Subcutaneous adipose tissue (tissue), 4 donors: ENCODE data around the gene GFRA1. TPM values are rescaled to one million over a fixed set of nuclear protein-coding genes. Genes with fewer than 3 reads are reported as not detected.

ENCODE experiments used
- CTCF ChIP-seq: fragments of 450-650 bp; IDR thresholded peaks from one replicate; pipeline ENCODE4 v1.5.1; 2016; ENCODE audit warnings: low read depth, mild to moderate bottlenecking, control low read depth, antibody characterized with exemption, moderate library complexity
- total RNA-seq, 4 donors: library from RNA; depleted of rRNA; stranded (reverse); fragments of >200 nt; gene quantifications; one replicate each; pipeline ENCODE4 v1.1.0, GENCODE V29; 2016

Gene GFRA1
- total RNA-seq, 4 donors from 2014 or later, result 47.8 to 152 (median 69.4) TPM

- no peak for TF ChIP-seq CTCF
Observed at GRCh38 chr10:116115036-116115641, 157.9 kb downstream of the GFRA1 start.

- TF ChIP-seq CTCF, result no peak
Observed at GRCh38 chr10:116113721-116114501, 159.1 kb downstream of the GFRA1 start.

- no peak for TF ChIP-seq CTCF
Observed at GRCh38 chr10:116112232-116113231, 160.5 kb downstream of the GFRA1 start.

GRCh38 chr10:116111483-116112095, 161.4 kb downstream of the GFRA1 start:
- TF ChIP-seq CTCF, result no peak

GRCh38 chr10:116110736-116111135, 162.3 kb downstream of the GFRA1 start:
- TF ChIP-seq CTCF, result no peak

GRCh38 chr10:116109881-116110280, 163.1 kb downstream of the GFRA1 start:
- no peak for TF ChIP-seq CTCF
